GM23338 (cell line): ENCODE results near the gene NPHP4. TPM values are rescaled to one million over a fixed set of nuclear protein-coding genes. Genes with fewer than 3 reads are reported as not detected.

Experiments
- ATAC-seq: fragments of 200-7000 bp; cut with Tn5 transposase; 3 replicates; pipeline ENCODE4 v1.9.1; 2020
- DNase-seq: peaks from one replicate; pipeline ENCODE4 v3.0.0-alpha.2; 2015; ENCODE audit warnings: low spot score
- H2AFZ ChIP-seq: fragments of 200-600 bp; sonication (generic); 2 replicates; pipeline ENCODE4 v1.8.0; 2016; ENCODE audit warnings: antibody characterized with exemption, mild to moderate bottlenecking, moderate library complexity
- H3F3A ChIP-seq: fragments of 200-600 bp; sonication (generic); replicated peaks from 2 replicates; pipeline ENCODE4 v1.8.0; 2017; ENCODE audit warnings: antibody characterized with exemption, mixed run types, low read depth
- H3K27ac ChIP-seq: fragments of 200-600 bp; sonication (generic); 2 replicates; pipeline ENCODE4 v1.6.1; 2016; ENCODE audit warnings: low read depth
- H3K27me3 ChIP-seq: fragments of 200-600 bp; sonication (generic); 2 replicates; pipeline ENCODE4 v1.8.0; 2016; ENCODE audit warnings: mild to moderate bottlenecking, mixed run types, moderate library complexity; ENCODE audit not compliant: insufficient read depth
- H3K36me3 ChIP-seq: fragments of 200-600 bp; sonication (generic); 2 replicates; pipeline ENCODE4 v1.8.0; 2016; ENCODE audit warnings: mild to moderate bottlenecking; ENCODE audit not compliant: insufficient read depth
- H3K4me1 ChIP-seq: fragments of 200-600 bp; sonication (generic); 2 replicates; pipeline ENCODE4 v1.8.0; 2016; ENCODE audit warnings: mild to moderate bottlenecking, moderate library complexity; ENCODE audit not compliant: insufficient read depth
- H3K4me2 ChIP-seq: fragments of 200-600 bp; sonication (generic); 2 replicates; pipeline ENCODE4 v1.7.1; 2017; ENCODE audit warnings: mixed run types
- H3K4me3 ChIP-seq: fragments of 200-600 bp; sonication (generic); 2 replicates; pipeline ENCODE4 v1.6.1; 2016; ENCODE audit warnings: mixed run types
- H3K79me2 ChIP-seq: fragments of 200-600 bp; sonication (generic); replicated peaks from 2 replicates; pipeline ENCODE4 v1.8.0; 2017; ENCODE audit warnings: mild to moderate bottlenecking; ENCODE audit not compliant: insufficient read depth
- H3K9me2 ChIP-seq: fragments of 200-600 bp; sonication (generic); 2 replicates; pipeline ENCODE4 v1.8.0; 2017; ENCODE audit not compliant: insufficient read depth
- H4K20me1 ChIP-seq: fragments of 200-600 bp; sonication (generic); replicated peaks from 2 replicates; pipeline ENCODE4 v1.8.0; 2017; ENCODE audit warnings: mild to moderate bottlenecking; ENCODE audit not compliant: insufficient read depth
- H3K27ac Mint-ChIP-seq: 2 replicates; pipeline ENCODE4 v1.8.0; 2020; ENCODE audit warnings: inconsistent platforms, mild to moderate bottlenecking, moderate library complexity, mixed read lengths
- H3K27me3 Mint-ChIP-seq: 3 replicates; pipeline ENCODE4 v1.8.0; 2022; ENCODE audit warnings: low read depth, mild to moderate bottlenecking, moderate library complexity, mixed read lengths, inconsistent platforms; ENCODE audit not compliant: insufficient read depth, poor library complexity
- H3K36me3 Mint-ChIP-seq: 3 replicates; pipeline ENCODE4 v1.8.0; 2021; ENCODE audit warnings: low read depth, mild to moderate bottlenecking, inconsistent platforms, moderate library complexity, mixed read lengths
- H3K4me1 Mint-ChIP-seq: 3 replicates; pipeline ENCODE4 v1.8.0; 2020; ENCODE audit warnings: mild to moderate bottlenecking, inconsistent platforms, mixed read lengths
- H3K4me3 Mint-ChIP-seq: 3 replicates; pipeline ENCODE4 v1.8.0; 2021; ENCODE audit warnings: moderate library complexity, mild to moderate bottlenecking, inconsistent platforms, mixed read lengths
- H3K9me3 Mint-ChIP-seq: 3 replicates; pipeline ENCODE4 v1.8.0; 2020; ENCODE audit warnings: moderate library complexity, mild to moderate bottlenecking, inconsistent platforms, mixed read lengths
- EZH2 ChIP-seq: fragments of 200-600 bp; sonication (generic); IDR thresholded peaks from one replicate; pipeline ENCODE4 v1.8.0; 2017; ENCODE audit warnings: antibody characterized with exemption, mild to moderate bottlenecking, low read depth; ENCODE audit not compliant: unreplicated experiment
- EZH2phosphoT487 ChIP-seq: fragments of 200-600 bp; sonication (generic); IDR thresholded peaks from one replicate; pipeline ENCODE4 v1.8.1; 2018; ENCODE audit warnings: antibody characterized with exemption; ENCODE audit not compliant: unreplicated experiment
- JUNB ChIP-seq: IDR thresholded peaks from one replicate; pipeline ENCODE4 v1.6.1; 2016; ENCODE audit warnings: antibody characterized with exemption; ENCODE audit not compliant: unreplicated experiment
- POLR2AphosphoS5 ChIP-seq: IDR thresholded peaks from 2 replicates; pipeline ENCODE4 v1.6.1; 2016; ENCODE audit warnings: antibody characterized with exemption, low read depth
- ZNF331 ChIP-seq: fragments of 250-450 bp; sonication (Bioruptor Pico); IDR thresholded peaks from 2 replicates; pipeline ENCODE4 v1.5.0; 2020; ENCODE audit warnings: low read depth, mild to moderate bottlenecking, moderate library complexity
- ZNF462 ChIP-seq: fragments of 250-450 bp; sonication (Bioruptor Pico); IDR thresholded peaks from 2 replicates; pipeline ENCODE4 v1.5.0; 2020; ENCODE audit warnings: mild to moderate bottlenecking, moderate library complexity
- polyA plus RNA-seq: library from polyadenylated mRNA; unstranded; fragments of >200 nt; fragmentation: Nextera tagmentation; extraction: Ambion mirVana; gene quantifications from 2 replicates; pipeline ENCODE4 v1.2.1, GENCODE V29; 2016
- total RNA-seq: library from RNA; depleted of rRNA; stranded (reverse); fragments of >200 nt; shearing (Covaris generic); gene quantifications from 2 replicates; pipeline ENCODE4 v1.2.3, GENCODE V29; 2014
- TF ChIP-seq, protein P1 (sequence below), 2 experiments: fragments of 200-600 bp in 1 of 2; sonication (generic) in 1 of 2; conservative IDR thresholded peaks; 2 replicates each; pipeline versions ENCODE4 v1.5.1 to v1.6.1; 2016 to 2017; ENCODE audit warnings: antibody characterized with exemption in 2 of 2, low read depth in 2 of 2, mild to moderate bottlenecking in 2 of 2, moderate library complexity in 1 of 2

The NPHP4 gene
- total and polyA plus RNA-seq, 2 experiments from 2014 or later = 2.5 to 12.4 TPM

- Histone ChIP-seq H3K27ac (no peak overlapping the region), H3K79me2 (no peaks in the 10 kb centered on the region), H3F3A (no peaks in the 10 kb centered on the region), H2AFZ (no peak overlapping the region), H3K9me2 (no peaks in the 10 kb centered on the region), H4K20me1 (0 out of 2 replicates have a peak, but pooled peaks cover 2% of the 10 kb centered on the region), H3K27me3 (no peaks in the 10 kb centered on the region), H3K4me3 (no peak overlapping the region), H3K4me1 (no peaks in the 10 kb centered on the region; the same call in 1 of the 2 replicates), H3K36me3 (no peaks in the 10 kb centered on the region), H3K4me2 (no peak overlapping the region)
- ATAC-seq (no peak), DNase-seq (no peak)
- H3K36me3 Mint-ChIP-seq = peaks cover 14% of the 10 kb centered on the region; the same call in 2 of the 3 replicates
- peaks cover 12% of the 10 kb centered on the region for H3K4me1 Mint-ChIP-seq
- TF ChIP-seq ZNF331 (CRISPR knock-in tag) = no peak
- TF ChIP-seq, protein P1, sequence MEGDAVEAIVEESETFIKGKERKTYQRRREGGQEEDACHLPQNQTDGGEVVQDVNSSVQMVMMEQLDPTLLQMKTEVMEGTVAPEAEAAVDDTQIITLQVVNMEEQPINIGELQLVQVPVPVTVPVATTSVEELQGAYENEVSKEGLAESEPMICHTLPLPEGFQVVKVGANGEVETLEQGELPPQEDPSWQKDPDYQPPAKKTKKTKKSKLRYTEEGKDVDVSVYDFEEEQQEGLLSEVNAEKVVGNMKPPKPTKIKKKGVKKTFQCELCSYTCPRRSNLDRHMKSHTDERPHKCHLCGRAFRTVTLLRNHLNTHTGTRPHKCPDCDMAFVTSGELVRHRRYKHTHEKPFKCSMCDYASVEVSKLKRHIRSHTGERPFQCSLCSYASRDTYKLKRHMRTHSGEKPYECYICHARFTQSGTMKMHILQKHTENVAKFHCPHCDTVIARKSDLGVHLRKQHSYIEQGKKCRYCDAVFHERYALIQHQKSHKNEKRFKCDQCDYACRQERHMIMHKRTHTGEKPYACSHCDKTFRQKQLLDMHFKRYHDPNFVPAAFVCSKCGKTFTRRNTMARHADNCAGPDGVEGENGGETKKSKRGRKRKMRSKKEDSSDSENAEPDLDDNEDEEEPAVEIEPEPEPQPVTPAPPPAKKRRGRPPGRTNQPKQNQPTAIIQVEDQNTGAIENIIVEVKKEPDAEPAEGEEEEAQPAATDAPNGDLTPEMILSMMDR (conservative IDR thresholded peaks at IDR 0.05; ENCODE audit: low read depth in 2 of 2) = no peak
- TF ChIP-seq EZH2phosphoT487 = no peak
- TF ChIP-seq POLR2AphosphoS5 = no peak
- TF ChIP-seq JUNB = no peak
- no peak for TF ChIP-seq EZH2
- no peaks in the 10 kb centered on the region for H3K9me3 Mint-ChIP-seq
- no peak overlapping the region for H3K4me3 Mint-ChIP-seq
- peaks cover 2% of the 10 kb centered on the region for H3K27me3 Mint-ChIP-seq
- H3K27ac Mint-ChIP-seq = no peak overlapping the region; the same call in 1 of the 2 replicates
Measured at GRCh38 chr1:5965586-5966131, 26.6 kb downstream of the NPHP4 start.

DNA sequence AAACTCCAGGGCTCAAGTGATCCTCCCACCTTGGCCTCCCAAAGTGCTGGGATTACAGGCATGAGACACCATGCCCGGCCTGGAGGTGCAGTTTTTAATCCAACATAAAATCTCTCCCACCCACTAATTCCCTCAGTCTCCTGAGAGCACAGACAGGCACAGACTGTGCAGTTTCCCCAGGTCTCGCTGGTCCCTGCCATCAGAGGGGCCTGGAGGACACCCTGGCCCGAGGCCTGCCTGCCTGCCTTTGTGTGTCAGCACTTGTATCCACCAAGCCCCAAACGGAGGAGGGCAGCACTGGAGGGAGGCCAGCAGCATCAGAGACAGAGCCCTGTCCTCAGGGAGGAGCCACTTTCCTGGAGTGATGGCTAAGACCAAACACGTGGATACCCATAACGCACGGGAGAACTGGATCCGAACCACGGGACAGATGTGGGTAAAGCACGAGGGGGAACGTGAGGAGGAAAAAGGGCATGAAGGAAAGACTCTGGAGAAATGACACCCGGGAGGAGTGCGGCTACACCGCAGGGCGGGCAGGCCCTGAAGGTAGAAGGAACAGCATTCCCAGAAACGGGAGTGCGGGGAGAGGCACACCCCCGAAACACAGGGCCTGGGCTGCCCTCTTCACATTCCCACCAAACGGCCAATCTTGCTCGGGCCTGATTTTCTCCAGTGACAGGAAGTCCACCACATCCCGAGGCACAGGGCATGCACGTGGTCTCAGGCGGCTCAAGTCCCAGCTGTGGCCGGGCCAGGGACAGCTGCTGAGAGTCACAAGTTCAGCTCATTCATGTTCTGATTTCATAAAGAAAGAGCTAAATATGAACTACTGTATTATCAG is 29.7 kb downstream of the NPHP4 start:
- no peak for DNase-seq
- H3K9me3 Mint-ChIP-seq = no peaks in the 10 kb centered on the region
- TF ChIP-seq POLR2AphosphoS5 = no peak
- TF ChIP-seq ZNF331 (CRISPR knock-in tag) = no peak
- no peak for TF ChIP-seq ZNF462 (CRISPR knock-in tag)
- no peak overlapping the region for H3K27ac ChIP-seq
- no peaks in the 10 kb centered on the region for H4K20me1 ChIP-seq
- H3K27ac Mint-ChIP-seq = no peak overlapping the region
- H3K4me3 Mint-ChIP-seq = no peak overlapping the region
- no peaks in the 10 kb centered on the region for H3K79me2 ChIP-seq
- H3K27me3 ChIP-seq = no peaks in the 10 kb centered on the region
- H3K4me1 ChIP-seq = no peaks in the 10 kb centered on the region
- peaks cover 14% of the 10 kb centered on the region; the same call in 1 of the 3 replicates for H3K36me3 Mint-ChIP-seq
- H3K4me1 Mint-ChIP-seq = peaks cover 4% of the 10 kb centered on the region
- no peak for ATAC-seq
- no peaks in the 10 kb centered on the region for H3F3A ChIP-seq
- no peak overlapping the region for H2AFZ ChIP-seq
- H3K27me3 Mint-ChIP-seq = no peaks in the 10 kb centered on the region
- H3K9me2 ChIP-seq = no peaks in the 10 kb centered on the region
- no peaks in the 10 kb centered on the region for H3K36me3 ChIP-seq
- no peak overlapping the region for H3K4me3 ChIP-seq
- H3K4me2 ChIP-seq = no peak overlapping the region
